PC-3 (cell line): ENCODE data around the gene VWDE. TPM values are rescaled to one million over a fixed set of nuclear protein-coding genes. Genes with fewer than 3 reads are reported as not detected.

ENCODE experiments used
- ATAC-seq: fragments of 200-7000 bp; cut with Tn5 transposase; 2 replicates; pipeline ENCODE4 v1.9.1; 2020; ENCODE audit warnings: mild to moderate bottlenecking, moderate library complexity
- BruUV-seq: library from RNA; stranded (reverse); fragments of 400-500 nt; replicated peaks from 2 replicates; lab custom pipeline; 2021; lab: Mats Ljungman, UMichigan
- CTCF ChIA-PET: fragments of 300-600 bp; sonication (Branson Sonifier 250); formaldehyde crosslinking; loops from one replicate; lab custom pipeline; 2022; ENCODE audit warnings: antibody characterized with exemption; lab: Charles Lee
- POLR2A ChIA-PET: fragments of 300-600 bp; sonication (Branson Sonifier 250); formaldehyde crosslinking; loops from one replicate; lab custom pipeline; 2022; ENCODE audit warnings: antibody characterized with exemption; ENCODE audit not compliant: unreplicated experiment; lab: Charles Lee
- DNase-seq: peaks from one replicate; pipeline ENCODE4 v3.0.0-alpha.2; 2015
- H2AFZ ChIP-seq: fragments of 300-600 bp; sonication (generic); 2 replicates; pipeline ENCODE4 v1.6.0; 2016; ENCODE audit warnings: antibody characterized with exemption, low read length
- H3F3A ChIP-seq: fragments of 300-600 bp; sonication (generic); one replicate; pipeline ENCODE4 v1.6.0; 2017; ENCODE audit warnings: antibody characterized with exemption, low read length, control low read depth, mild to moderate bottlenecking; ENCODE audit not compliant: unreplicated experiment
- H3K27ac ChIP-seq: fragments of 300-600 bp; sonication (generic); 2 replicates; pipeline ENCODE4 v1.5.1; 2016; ENCODE audit warnings: mild to moderate bottlenecking, low read length
- H3K27me3 ChIP-seq: fragments of 300-600 bp; sonication (generic); 2 replicates; pipeline ENCODE4 v1.6.1; 2016; ENCODE audit warnings: low read length, mixed read lengths
- H3K36me3 ChIP-seq: fragments of 300-600 bp; sonication (generic); 2 replicates; pipeline ENCODE4 v1.6.1; 2016; ENCODE audit warnings: low read depth, mixed run types, low read length, mixed read lengths
- H3K4me1 ChIP-seq: fragments of 300-600 bp; sonication (generic); 2 replicates; pipeline ENCODE4 v1.5.1; 2016; ENCODE audit warnings: low read length; ENCODE audit not compliant: insufficient read depth
- H3K4me2 ChIP-seq: fragments of 300-600 bp; sonication (generic); 2 replicates; pipeline ENCODE4 v1.6.0; 2016; ENCODE audit warnings: low read length
- H3K4me3 ChIP-seq: fragments of 300-600 bp; sonication (generic); 2 replicates; pipeline ENCODE4 v1.5.1; 2016; ENCODE audit warnings: mild to moderate bottlenecking, low read length, mixed read lengths
- H3K79me2 ChIP-seq: fragments of 300-600 bp; sonication (generic); 2 replicates; pipeline ENCODE4 v1.6.1; 2017; ENCODE audit warnings: low read length, mixed read lengths
- H3K9ac ChIP-seq: fragments of 300-600 bp; sonication (generic); 2 replicates; pipeline ENCODE4 v1.6.0; 2016; ENCODE audit warnings: mild to moderate bottlenecking, low read length
- H3K9me2 ChIP-seq: fragments of 300-600 bp; sonication (generic); replicated peaks from 2 replicates; pipeline ENCODE4 v1.6.1; 2016; ENCODE audit warnings: mixed run types, low read length, mixed read lengths
- H3K9me3 ChIP-seq: fragments of 300-600 bp; sonication (generic); 2 replicates; pipeline ENCODE4 v1.6.1; 2016; ENCODE audit warnings: low read length, mixed read lengths
- H4K20me1 ChIP-seq: fragments of 300-600 bp; sonication (generic); 2 replicates; pipeline ENCODE4 v1.6.1; 2016; ENCODE audit warnings: low read length, mixed read lengths
- CTCF ChIP-seq: fragments of 300-600 bp; sonication (generic); conservative IDR thresholded peaks from 2 replicates; pipeline ENCODE4 v1.5.1; 2017; ENCODE audit warnings: antibody characterized with exemption, low read depth, mild to moderate bottlenecking, low read length
- EZH2 ChIP-seq: fragments of 300-600 bp; sonication (generic); IDR thresholded peaks from one replicate; pipeline ENCODE4 v1.6.1; 2017; ENCODE audit warnings: antibody characterized with exemption, mild to moderate bottlenecking, low read length; ENCODE audit not compliant: unreplicated experiment
- EZH2phosphoT487 ChIP-seq: fragments of 300-600 bp; sonication (generic); IDR thresholded peaks from 2 replicates; pipeline ENCODE4 v1.6.1; 2018; ENCODE audit warnings: mild to moderate bottlenecking, antibody characterized with exemption, low read length, borderline replicate concordance
- intact Hi-C: fragments of 100-400 bp; cut with micrococcal nuclease; formaldehyde crosslinking; loops from 2 replicates; pipeline ENCODE4 v1.9.0; 2023
- total RNA-seq: library from RNA; depleted of rRNA; stranded (reverse); fragments of >200 nt; gene quantifications from 2 replicates; pipeline ENCODE4 v1.2.3, GENCODE V29; 2014

VWDE gene
- total RNA-seq, 1 experiment from 2014 or later: 7.7 TPM

- DNase-seq: peak; percentile 77
- Histone ChIP-seq H3K27me3 (no peaks in the 10 kb centered on the region), H2AFZ (no peak overlapping the region), H3K9me2 (no peaks in the 10 kb centered on the region), H3K4me1 (no peaks in the 10 kb centered on the region), H3F3A (no peaks in the 10 kb centered on the region), H3K79me2 (no peaks in the 10 kb centered on the region), H3K9ac (no peak overlapping the region), H3K9me3 (no peaks in the 10 kb centered on the region), H3K36me3 (0 out of 2 replicates have a peak, but pooled peaks cover 6% of the 10 kb centered on the region), H3K27ac (no peak overlapping the region), H3K4me2 (no peak overlapping the region), H3K4me3 (no peak overlapping the region), H4K20me1 (no peaks in the 10 kb centered on the region)
- ChIA-PET CTCF (interaction anchor here (1.0 kb wide), 2 partner anchors 69 to 101 kb away, joined by 3 to 4 read pairs; no protein-coding TSS in a partner anchor), POLR2A (no interaction called here)
- intact Hi-C loops: loop anchor here (1.0 to 2.0 kb wide), 4 partner anchors 48 to 108 kb away; no protein-coding TSS in a partner anchor
- BruUV-seq: no TSS peak
- peak; percentile 89 for ATAC-seq
- TF ChIP-seq EZH2phosphoT487: no peak
- no peak for TF ChIP-seq EZH2
- TF ChIP-seq CTCF: peak; percentile 91
Measured at GRCh38 chr7:12389089-12389700, 14.5 kb downstream of the VWDE start.

GRCh38 chr7:12386313-12386740 is 17.3 kb downstream of the VWDE start:
- DNase-seq: no peak
- Histone ChIP-seq H2AFZ (no peak overlapping the region), H3F3A (no peaks in the 10 kb centered on the region), H4K20me1 (no peaks in the 10 kb centered on the region), H3K4me2 (no peak overlapping the region), H3K9ac (no peak overlapping the region), H3K27ac (no peak overlapping the region), H3K4me1 (no peaks in the 10 kb centered on the region), H3K27me3 (no peaks in the 10 kb centered on the region), H3K9me2 (no peaks in the 10 kb centered on the region), H3K4me3 (no peak overlapping the region), H3K79me2 (no peaks in the 10 kb centered on the region), H3K36me3 (0 out of 2 replicates have a peak, but pooled peaks cover 6% of the 10 kb centered on the region), H3K9me3 (no peaks in the 10 kb centered on the region)
- intact Hi-C loops: no loop called here
- POLR2A ChIA-PET: no interaction called here
- BruUV-seq: no TSS peak
- CTCF ChIA-PET: no interaction called here
- ATAC-seq: no peak
- TF ChIP-seq CTCF: no peak
- no peak for TF ChIP-seq EZH2
- no peak for TF ChIP-seq EZH2phosphoT487

GRCh38 chr7:12385364-12385786 is 18.3 kb downstream of the VWDE start:
- H3K9me2 ChIP-seq: no peaks in the 10 kb centered on the region
- ChIA-PET CTCF (no interaction called here), POLR2A (no interaction called here)
- BruUV-seq: no TSS peak
- H3K4me3 ChIP-seq: no peak overlapping the region
- no peak overlapping the region for H3K9ac ChIP-seq
- no peak for DNase-seq
- H4K20me1 ChIP-seq: no peaks in the 10 kb centered on the region
- no peak overlapping the region for H3K27ac ChIP-seq
- H3K79me2 ChIP-seq: no peaks in the 10 kb centered on the region
- H3K4me1 ChIP-seq: no peaks in the 10 kb centered on the region
- H3K9me3 ChIP-seq: no peaks in the 10 kb centered on the region
- H3K27me3 ChIP-seq: no peaks in the 10 kb centered on the region
- no peak for TF ChIP-seq EZH2phosphoT487
- no peak for TF ChIP-seq CTCF
- no peak for TF ChIP-seq EZH2
- H3F3A ChIP-seq: no peaks in the 10 kb centered on the region
- no peak overlapping the region for H3K4me2 ChIP-seq
- intact Hi-C loops: no loop called here
- no peak for ATAC-seq
- H3K36me3 ChIP-seq: 0 out of 2 replicates have a peak, but pooled peaks cover 6% of the 10 kb centered on the region
- H2AFZ ChIP-seq: no peak overlapping the region
